Body of pancreas (tissue), 4 donors: ENCODE data around the gene ZCCHC7. TPM values are rescaled to one million over a fixed set of nuclear protein-coding genes. Genes with fewer than 3 reads are reported as not detected.

Experiments
- ATAC-seq: fragments of 150-250 bp; one replicate; pipeline ENCODE4 v1.9.1; 2016
- DNase-seq, 4 donors: peaks; one replicate each; pipeline ENCODE4 v3.0.0-alpha.2; 2019
- H3K27ac ChIP-seq, 4 donors: fragments of 200-600 bp; sonication (generic); 1 replicate in 3 of 4; 2 replicates in 1 of 4; pipeline versions ENCODE4 v1.5.1 to v1.6.1; 2016 to 2019; ENCODE audit warnings: mild to moderate bottlenecking in 1 of 4, mixed read lengths in 1 of 4, moderate library complexity in 1 of 4
- H3K27me3 ChIP-seq, 2 donors: fragments of 200-600 bp; sonication (generic); one replicate each; pipeline ENCODE4 v1.6.0; 2016; ENCODE audit warnings: mild to moderate bottlenecking in 1 of 2
- H3K36me3 ChIP-seq, 2 donors: fragments of 200-600 bp; sonication (generic); replicated peaks in 1 of 2; 2 replicates each; pipeline ENCODE4 v1.5.1; 2016; ENCODE audit warnings: low read depth in 2 of 2; ENCODE audit not compliant: insufficient read depth in 1 of 2
- H3K4me1 ChIP-seq: fragments of 200-600 bp; sonication (generic); one replicate; pipeline ENCODE4 v1.6.0; 2016
- H3K4me3 ChIP-seq, 2 donors: fragments of 200-600 bp; sonication (generic); 1 replicate in 1 of 2; 2 replicates in 1 of 2; pipeline ENCODE4 v1.5.1; 2016 to 2019
- H3K9me3 ChIP-seq, 3 donors: fragments of 200-600 bp; sonication (generic); 1 replicate in 2 of 3; 2 replicates in 1 of 3; pipeline ENCODE4 v1.5.1; 2016
- CTCF ChIP-seq, 7 experiments: fragments of 450-650 bp in 4 of 7; fragments of 200-600 bp in 3 of 7; sonication (generic) in 3 of 7; IDR thresholded peaks; one replicate each; pipeline ENCODE4 v1.5.1; 2016 to 2019; ENCODE audit warnings: antibody characterized with exemption in 7 of 7
- POLR2A ChIP-seq, 3 donors: fragments of 450-650 bp; IDR thresholded peaks; one replicate each; pipeline ENCODE4 v1.6.1; 2016; ENCODE audit warnings: antibody characterized with exemption in 3 of 3, mild to moderate bottlenecking in 2 of 3
- WGBS, 2 donors: methylation state at CpG; one replicate each; pipeline ENCODE4 v1.1.5; 2017; 5-methylcytosine and 5-hydroxymethylcytosine counted together
- intact Hi-C: fragments of 100-400 bp; cut with DNase I; formaldehyde crosslinking; loops from one replicate; pipeline ENCODE4 v1.15.1; 2023
- total RNA-seq, 2 donors: library from RNA; depleted of rRNA; stranded (reverse); fragments of >200 nt; gene quantifications; one replicate each; pipeline ENCODE4 v1.1.0, GENCODE V29; 2016

Gene ZCCHC7
- total RNA-seq, 2 donors from 2014 or later: 10.1 to 18.1 TPM

GRCh38 chr9:37243588-37244345 is 123.4 kb downstream of the ZCCHC7 start:
- DNase-seq (no peak), ATAC-seq (no peak)
- Histone ChIP-seq H3K4me1 (peaks cover 2% of the 10 kb centered on the region), H3K36me3 (no peaks in the 10 kb centered on the region), H3K4me3 (no peak overlapping the region), H3K27me3 (no peaks in the 10 kb centered on the region), H3K9me3 (no peaks in the 10 kb centered on the region), H3K27ac (no peak overlapping the region)
- TF ChIP-seq POLR2A (IDR thresholded peaks at IDR 0.05) (no peak), CTCF (IDR thresholded peaks at IDR 0.05) (no peak)
- intact Hi-C loops: no loop called here
- WGBS, 2 donors: 61 to 70% methylated on average over 5 of the region's 5 CpGs

- no peak for DNase-seq
- Histone ChIP-seq H3K27me3 (no peaks in the 10 kb centered on the region), H3K27ac (no peak overlapping the region), H3K4me3 (no peak overlapping the region), H3K4me1 (no peaks in the 10 kb centered on the region), H3K36me3 (peaks cover 0 to 3% of the 10 kb centered on the region in 2 donors), H3K9me3 (no peaks in the 10 kb centered on the region)
- TF ChIP-seq POLR2A (IDR thresholded peaks at IDR 0.05) (no peak), CTCF (IDR thresholded peaks at IDR 0.05) (no peak)
- intact Hi-C loops: no loop called here
- WGBS, 2 donors: 94 to 97% methylated on average over 3 of the region's 3 CpGs
- ATAC-seq: no peak
Measured at GRCh38 chr9:37246826-37247225, 126.5 kb downstream of the ZCCHC7 start.

- Histone ChIP-seq H3K27ac (no peak overlapping the region), H3K36me3 (peaks cover 0 to 3% of the 10 kb centered on the region in 2 donors), H3K4me3 (no peak overlapping the region), H3K27me3 (no peaks in the 10 kb centered on the region), H3K4me1 (no peaks in the 10 kb centered on the region), H3K9me3 (no peaks in the 10 kb centered on the region)
- TF ChIP-seq CTCF (IDR thresholded peaks at IDR 0.05) (no peak), POLR2A (IDR thresholded peaks at IDR 0.05) (no peak)
- intact Hi-C loops: no loop called here
- DNase-seq: no peak
- no peak for ATAC-seq
Measured at GRCh38 chr9:37248651-37249163, 128.3 kb downstream of the ZCCHC7 start.

- peaks cover 0 to 3% of the 10 kb centered on the region in 2 donors for H3K36me3 ChIP-seq
- no peak for DNase-seq
- no peak overlapping the region for H3K27ac ChIP-seq
- no peaks in the 10 kb centered on the region for H3K27me3 ChIP-seq
- intact Hi-C loops: no loop called here
- H3K4me1 ChIP-seq: peaks cover 10% of the 10 kb centered on the region
- H3K9me3 ChIP-seq: no peaks in the 10 kb centered on the region
- ATAC-seq: no peak
- 84 to 89% methylated on average over 6 of the region's 6 CpGs for WGBS, 2 donors
- TF ChIP-seq CTCF (IDR thresholded peaks at IDR 0.05): no peak
- TF ChIP-seq POLR2A (IDR thresholded peaks at IDR 0.05): no peak
- H3K4me3 ChIP-seq: no peak overlapping the region
Measured at GRCh38 chr9:37251452-37251851, 131.1 kb downstream of the ZCCHC7 start.
